ENCODE data around the gene BRMS1. TPM values are rescaled to one million over a fixed set of nuclear protein-coding genes. Genes with fewer than 3 reads are reported as not detected.
"Not testable (repeated sequence)": the region's sequence is repeated elsewhere in the genome, so short reads cannot be mapped to it uniquely, and the experiment has no call there.

Gene BRMS1
- total RNA-seq, 1 experiment from 2014 or later, result 95.8 TPM

DNA sequence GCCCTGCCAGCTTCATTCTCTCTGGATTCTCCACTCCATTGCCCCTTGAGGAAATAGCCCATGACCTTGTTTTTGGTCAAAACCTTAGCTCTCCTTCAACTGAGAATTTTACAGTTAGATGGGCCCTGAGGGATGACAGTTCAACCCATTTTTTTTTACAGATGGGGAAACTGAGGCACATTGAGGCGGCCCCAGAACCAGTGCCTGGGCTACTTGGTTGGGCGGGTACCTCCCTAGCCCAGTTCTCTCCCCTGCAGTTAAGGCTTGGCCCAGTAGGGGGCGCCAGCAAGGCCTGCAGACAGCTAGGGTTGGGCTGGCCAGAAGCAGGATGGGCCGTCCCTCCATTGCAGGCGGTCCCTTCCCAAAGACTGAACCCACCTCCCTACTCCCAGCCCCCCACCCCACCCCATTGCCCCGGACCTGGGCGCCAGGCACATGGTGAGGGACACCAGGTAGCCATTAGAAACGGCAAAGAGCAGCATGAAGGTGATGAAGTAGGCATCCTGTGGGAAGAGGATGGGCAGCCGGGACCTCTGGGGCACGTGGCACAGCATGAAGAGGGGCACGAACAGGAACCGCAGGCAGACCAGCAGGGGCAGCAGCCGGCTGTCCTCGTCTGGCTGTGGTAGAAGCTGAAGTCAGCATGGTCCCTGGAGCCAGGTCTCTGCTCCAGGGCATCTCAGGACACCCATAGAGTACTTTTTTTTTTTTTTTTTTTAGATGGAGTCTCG is 19.1 kb upstream of the BRMS1 start:
- no peak for DNase-seq (ENCODE audit: low spot score)

DNA sequence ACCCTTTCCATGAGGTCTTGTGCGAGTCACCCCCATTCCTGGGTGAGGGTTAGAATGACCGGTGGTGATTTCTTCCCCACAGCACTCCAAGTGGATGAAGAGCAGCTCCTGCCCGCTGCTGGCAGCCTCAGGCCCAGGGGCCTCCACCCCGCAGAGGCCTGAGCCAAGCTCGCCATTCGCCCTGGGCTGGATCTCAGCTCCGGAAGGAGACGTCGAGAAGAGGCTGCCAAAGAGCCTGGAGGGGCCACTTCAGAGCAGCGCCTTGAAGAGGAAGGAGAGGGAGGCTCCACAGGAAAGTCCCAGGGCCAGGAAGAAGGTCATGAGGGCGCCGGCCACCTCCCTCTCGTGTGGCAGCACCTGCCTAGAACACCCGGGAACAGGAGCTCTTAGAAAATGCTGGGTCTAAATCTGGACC is 18.3 kb upstream of the BRMS1 start:
- no peak for DNase-seq (ENCODE audit: low spot score)

DNA sequence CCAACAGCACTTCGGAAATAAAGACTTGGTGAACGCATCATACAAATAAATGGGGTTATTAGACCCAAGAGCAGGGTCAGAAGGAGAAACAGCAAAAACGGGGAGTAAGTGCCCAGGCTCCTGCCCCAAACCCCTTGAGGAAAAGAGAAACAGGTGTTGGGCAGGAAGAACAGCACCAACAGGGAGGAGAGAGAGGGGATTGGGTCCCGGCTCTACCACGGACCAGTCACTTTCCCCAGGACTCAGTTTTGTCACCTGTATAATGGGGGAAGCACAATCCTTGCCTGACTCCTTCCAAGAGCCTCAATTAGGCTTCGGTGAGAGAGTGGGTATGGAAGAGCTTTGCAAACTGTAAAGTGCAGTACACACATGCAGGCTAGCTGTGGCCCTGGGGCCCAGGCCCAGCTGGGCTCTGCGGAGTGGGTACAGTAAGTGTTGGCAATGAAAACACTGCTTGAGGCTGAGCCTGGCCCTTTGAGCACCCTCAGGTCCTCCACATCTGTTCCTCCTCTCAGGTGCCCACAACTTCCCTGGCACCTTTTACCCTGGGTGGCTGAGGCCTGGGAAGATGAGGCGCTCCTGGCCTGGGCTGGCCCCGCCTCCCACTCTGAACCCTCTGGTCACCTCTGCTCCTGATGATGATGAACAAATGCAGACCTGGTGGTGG is 17.7 kb upstream of the BRMS1 start:
- DNase-seq (ENCODE audit: low spot score), result no peak

DNA sequence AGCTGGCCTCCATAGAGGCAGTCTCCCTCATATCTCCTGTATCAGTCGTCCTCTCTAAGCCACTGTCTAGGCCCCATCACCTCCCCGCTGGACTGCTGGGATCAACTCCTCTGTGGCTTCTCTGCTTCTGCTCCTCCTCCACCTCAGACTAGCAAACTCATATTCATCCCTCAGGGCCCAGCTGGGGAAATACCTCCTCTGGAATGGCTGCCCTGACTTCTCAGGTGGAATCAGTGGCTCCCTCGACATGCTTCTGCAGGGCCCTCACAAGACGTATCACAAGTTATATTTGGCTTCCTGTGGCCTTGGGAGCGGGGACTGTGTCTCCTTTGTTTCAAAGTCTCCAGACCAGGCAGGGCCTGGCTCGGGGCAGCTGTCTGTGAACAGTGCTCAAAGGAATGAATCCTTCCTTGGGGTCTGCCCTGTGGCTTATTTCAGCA is 16.6 kb upstream of the BRMS1 start:
- no peak for DNase-seq (ENCODE audit: low spot score)

DNA sequence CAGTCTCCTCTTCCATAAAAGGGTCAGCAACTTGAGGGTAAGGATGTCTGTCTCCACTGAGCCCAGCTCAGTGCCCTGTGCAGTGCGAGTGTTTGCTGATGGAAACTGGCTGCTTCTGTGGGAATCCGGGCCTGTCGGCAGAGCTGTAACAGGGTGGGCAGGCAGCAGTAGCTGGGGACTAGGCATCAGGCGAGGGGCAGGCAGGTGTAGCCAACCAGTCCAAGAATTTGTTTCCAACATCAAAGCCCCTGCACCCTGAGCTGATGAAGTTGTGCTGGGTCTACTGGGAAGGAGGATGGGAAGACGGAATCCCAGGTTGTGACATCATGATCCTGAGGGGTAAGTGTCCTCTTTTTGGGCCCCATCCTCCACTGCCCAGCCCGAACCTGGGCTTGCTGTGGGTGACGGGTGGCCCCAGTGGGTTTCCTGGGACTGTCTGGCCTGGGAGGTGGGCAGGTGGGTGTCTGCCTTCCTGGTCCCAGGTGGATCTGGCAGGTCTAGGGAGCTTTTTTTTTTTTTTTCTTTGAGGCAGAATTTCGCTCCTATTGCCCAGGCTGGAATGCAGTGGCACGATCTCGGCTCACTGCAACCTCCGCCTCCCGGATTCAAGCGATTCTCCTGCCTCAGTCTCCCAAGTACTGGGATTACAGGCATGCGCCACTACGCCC is 15.6 kb upstream of the BRMS1 start:
- no peak for DNase-seq (ENCODE audit: low spot score)

DNA sequence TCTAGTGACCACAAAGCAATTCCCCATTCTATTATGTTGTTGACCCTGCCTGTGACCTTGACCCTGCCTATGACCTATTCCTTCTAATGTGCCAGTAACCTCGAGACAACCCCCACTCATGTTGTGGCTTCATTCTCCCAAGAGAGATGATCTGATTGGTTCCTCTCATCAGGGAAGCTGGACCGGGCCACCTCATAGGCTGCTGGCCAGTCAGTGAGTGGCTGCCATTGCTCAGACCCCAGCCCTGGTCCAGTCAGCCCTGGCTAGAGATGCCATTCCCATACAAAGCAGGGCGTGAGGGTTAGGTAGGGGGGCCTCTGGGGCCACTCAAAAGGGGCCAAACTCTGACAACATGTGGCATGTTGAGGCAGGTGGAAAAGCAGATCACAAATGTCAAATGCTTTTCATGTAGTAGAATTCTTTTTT is 14.8 kb upstream of the BRMS1 start:
- DNase-seq (ENCODE audit: low spot score), result no peak

DNA sequence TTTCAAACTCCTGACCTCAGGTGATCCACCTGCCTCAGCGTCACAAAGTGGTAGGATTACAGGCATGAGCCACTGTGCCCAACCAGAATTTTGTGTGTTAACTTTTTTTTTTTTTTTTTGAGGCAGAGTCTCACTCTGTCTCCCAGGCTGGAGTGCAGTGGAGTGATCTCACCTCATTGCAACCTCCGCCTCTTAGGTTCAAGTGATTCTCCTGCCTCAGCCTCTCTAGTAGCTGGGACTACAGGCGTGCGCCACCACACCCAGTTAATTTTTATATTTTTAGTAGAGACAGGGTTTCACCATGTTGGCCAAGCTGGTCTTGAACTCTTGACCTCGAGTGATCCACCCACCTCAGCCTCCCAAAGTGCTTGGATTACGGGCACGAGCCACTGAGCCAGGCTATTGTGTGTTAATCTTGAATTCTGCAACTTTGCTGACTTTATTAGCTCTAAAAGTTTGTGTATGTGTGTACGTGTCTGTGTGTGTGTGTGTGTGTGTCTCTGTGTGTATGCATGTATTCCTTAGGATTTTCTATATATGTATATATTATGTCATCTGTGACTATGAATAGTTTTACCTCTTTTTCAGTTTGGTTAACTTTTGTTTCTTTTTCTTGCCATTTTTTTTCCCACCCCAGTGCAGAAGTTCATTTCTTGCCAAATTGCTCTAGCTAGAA is 5.8 kb upstream of the BRMS1 start:
- not testable (repeated sequence) for DNase-seq (ENCODE audit: low spot score)

DNA sequence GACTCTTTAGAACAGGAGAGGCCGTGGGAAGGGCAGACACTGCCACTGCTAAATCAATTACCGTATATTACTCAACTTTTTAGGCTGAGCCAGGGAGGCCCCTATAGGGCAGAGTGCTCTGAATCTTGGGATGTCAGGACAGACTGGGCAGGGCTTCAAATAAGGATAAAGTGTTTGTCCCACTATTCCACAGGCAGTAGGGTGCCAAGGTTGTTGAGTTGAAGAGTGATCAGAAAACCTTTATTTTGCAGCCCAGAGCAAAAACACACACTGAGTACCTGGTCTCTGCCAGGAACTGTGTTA is 4.1 kb upstream of the BRMS1 start:
- no peak for DNase-seq (ENCODE audit: low spot score)

DNA sequence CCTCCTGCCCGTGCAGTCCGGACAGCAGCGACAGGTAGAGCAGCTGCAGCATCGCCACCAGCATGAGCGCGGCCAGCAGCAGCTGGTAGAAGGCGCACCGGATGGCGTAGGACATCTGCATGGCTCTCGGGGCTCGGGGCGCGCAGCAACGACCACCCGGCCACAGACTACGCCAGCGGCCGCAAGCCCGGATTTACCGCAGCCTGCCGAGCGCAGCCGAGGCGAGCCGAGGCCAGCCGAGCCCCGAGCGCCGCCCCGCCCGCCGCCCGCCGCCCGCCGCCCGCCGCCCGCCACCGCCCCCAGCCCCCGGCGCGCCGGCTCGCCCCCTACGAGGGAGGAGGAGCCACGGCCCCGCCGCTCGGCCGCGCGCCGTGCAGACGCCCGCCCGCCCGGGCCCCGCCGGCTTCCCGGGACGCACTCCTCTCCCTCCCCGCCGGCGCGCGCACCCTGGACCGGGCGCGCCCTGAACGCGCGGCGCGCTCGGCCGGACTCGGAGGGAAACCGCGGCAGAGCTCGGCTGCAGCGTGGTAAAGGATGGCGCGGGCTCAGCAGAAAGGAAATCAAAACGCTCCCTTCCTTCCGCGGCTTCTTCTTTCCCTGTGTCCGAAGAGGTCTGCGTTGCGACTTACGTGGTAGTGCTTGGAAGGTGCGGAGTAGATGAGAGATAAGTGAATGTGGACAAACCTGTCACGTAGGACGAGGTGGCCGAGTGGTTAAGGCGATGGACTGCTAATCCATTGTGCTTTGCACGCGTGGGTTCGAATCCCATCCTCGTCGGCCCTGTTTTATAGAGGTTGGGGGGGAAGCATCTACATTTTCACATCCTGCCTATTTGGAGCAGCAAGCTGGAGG is 2.7 kb upstream of the BRMS1 start, which contains the start of gene B4GAT1:
Gene B4GAT1, minus strand, starts transcription at position 205 of the 852 bp plus-strand sequence. Its CDS starts 84 bp downstream, at position 121.
- DNase-seq (ENCODE audit: low spot score), result peak; percentile 93

DNA sequence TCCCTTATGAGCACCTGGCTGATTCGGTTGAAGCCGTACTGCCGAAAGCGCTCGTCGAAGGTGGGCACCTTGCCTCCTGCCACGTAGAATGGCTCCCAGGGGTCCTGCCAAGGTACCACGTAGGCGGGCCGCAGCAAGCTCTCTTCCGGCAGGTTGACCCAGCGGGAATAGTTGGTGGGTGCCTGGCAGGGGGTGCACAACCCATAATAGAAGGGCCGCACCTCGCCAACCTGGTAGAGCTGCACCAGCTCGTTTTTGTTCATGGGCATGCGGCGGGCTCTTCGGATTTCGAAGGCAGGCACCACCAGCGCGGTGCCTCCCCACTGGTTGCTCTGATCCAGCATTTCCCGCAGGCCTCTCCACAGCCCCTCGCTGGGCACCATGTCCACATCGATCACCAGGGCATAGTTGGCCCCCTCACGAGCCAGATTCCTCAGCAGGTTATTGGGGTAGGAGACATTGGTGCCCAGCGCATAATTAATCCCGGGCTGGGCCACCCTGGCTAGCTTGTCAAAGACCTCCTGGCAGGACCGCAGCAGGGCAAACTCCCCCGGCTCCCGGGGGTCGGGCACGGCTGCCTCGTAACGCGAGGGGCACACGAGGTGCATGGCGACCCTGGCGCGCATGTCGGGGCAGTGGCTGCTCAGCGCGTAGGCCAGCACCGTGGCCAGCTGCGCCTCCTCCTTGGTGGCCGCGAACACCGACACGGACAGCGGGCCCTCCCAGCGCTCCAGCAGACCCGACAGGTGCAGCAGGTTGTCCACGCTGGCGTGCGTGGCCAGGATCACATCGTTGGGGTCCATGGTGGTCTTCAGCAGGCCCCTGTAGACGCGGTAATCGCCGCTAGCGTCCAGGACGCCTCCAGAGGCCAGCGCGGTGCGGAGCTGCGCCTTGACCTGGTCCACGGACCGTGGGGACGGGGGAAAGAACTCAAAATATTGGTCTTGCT is 1.8 kb upstream of the BRMS1 start:
- DNase-seq (ENCODE audit: low spot score), result no peak

DNA sequence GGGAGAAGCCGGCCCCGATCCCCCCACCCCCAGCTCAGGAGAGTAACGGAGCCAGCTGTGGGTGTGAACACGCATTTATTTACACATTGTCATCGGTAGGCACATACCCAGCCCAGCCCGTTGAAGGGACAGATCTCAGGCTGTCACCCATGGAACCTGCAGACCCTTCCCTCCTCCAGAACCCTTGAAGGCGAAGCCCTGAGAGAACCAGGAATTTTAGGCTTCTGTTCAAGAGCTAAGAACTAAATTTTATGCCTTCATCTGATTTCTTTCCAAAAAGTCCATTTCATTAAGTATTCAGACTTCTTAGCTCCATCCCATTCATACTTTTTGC is 379 bp upstream of the BRMS1 start:
- no peak for DNase-seq (ENCODE audit: low spot score)

DNA sequence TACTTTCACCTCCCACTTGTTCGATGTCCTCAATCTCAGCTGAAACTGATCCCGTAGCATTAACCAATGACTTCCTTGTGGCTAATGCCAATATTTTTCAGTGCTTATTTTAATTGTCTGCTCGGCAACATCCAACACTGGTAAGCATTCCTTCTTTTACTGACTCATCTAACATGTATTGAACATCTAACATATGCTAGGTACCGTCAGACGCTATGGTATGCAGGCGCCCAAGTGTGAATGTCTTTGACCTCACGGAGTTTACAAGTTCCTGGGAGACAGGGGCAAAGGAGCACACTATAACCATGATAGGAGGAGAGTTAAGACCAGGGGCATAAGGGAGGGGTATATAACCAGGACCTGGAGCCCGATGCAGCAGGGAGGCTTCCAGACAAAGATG is 1.7 kb downstream of the BRMS1 start:
- DNase-seq (ENCODE audit: low spot score), result no peak

DNA sequence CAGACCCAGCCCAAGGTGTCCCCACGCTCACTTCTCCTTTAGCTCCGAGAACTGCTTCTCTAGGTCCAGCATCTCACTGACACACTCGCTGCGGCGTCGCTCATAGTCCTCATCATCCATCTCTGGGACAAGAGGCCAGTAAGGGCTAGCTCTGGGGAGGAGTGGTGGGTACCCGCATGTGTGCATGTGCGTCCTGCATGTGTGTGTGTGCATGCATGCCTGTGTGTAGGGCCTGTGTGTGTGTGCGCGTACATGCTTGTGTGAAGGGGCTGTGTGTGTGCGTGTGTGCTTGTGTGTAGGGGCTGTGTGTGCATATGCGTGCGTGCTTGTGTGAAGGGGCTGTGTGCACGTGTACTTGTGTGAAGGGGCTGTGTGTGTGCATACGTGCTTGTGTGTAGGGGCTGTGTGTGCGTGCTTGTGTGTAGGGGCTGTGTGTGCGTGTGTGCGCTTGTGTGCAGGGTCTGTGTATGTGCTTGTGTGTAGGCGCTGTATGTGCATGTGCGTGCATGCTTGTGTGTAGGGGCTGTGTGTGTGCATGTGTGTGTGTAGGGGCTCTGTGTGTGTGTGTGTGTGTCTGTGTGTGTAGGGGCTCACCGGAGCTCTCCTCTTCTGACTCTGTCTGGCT is 3.3 kb downstream of the BRMS1 start:
- no peak for DNase-seq (ENCODE audit: low spot score)

DNA sequence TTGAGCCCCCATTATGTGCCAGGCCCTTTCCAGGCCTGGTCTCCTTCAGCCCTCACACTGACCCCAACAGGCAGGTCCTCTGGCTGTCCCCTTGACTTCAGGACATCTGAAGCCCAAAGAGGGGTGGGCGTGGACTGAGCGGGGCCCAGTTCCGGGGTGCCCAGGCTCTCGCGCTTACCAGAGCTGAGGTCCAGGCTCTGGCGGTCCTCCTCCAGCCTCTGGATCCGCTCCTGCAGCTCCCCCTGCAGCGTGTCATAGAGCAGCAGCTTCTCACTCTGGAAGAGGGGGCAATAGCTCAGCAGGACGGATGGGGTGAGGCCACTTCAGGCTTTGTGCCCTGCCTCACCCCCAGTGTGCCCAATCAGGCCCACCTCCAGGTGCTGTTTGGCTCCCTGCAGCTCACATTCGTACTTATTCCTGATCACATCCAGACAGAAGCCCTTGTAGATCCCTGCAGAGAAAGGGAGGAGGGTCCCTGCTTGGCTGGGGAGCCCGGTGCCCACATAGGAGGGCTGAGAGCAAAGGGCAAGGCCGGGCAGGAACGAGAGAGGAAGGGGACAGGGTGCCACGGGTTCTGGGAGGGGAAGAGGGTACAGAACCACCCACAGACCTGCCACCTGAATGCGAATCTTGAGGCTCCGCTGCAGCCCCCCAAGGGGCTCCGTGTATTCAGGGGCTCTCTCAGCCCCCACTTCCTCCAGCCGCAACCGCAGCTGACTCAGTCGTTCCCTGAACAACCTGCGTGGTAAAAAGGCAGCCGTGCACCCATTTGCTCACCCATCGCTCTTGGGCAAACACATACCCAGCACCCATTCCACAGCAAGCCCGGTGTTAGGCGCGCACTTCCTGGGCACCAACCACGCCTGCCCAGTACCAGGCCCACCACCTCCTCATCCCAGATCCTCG is 4.1 kb downstream of the BRMS1 start:
- no peak for DNase-seq (ENCODE audit: low spot score)

DNA sequence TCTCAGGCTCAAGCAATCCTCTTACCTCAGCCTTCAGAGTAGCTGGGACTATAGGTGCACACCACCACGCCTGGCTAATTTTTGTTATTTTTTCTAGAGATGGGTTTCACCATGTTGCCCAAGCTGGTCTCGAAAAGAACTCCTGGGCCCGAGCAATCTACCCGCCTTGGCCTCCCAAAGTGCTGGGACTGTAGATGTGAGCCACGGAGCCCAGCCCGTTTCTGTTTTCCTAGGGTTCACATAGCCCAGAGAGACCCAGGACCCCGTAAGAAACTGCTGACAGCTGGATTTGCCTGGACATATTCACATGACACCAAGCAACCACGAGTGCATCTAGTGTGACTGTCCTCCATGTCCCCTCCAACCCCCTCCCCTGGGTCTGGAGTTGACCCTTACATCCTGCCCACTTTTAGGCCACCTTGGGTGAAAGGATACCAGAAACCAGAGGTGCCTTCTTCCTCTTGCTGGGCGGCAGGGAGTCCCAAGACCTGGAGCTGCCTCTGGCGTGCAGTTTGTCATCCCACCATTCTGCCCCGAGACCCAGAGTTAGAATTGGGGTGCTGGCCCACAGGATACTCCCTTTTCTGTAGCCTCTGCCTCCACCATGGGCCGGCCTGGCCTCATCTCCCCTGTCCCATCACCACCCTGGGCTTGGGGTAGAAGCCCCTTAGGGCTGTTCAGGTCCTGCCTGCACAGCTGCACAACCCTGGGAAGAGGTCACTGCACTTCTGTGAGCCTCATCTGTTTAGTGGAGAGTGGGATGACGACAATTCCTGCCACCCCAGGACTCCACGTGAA is 5.0 kb downstream of the BRMS1 start:
- DNase-seq (ENCODE audit: low spot score), result no peak

DNA sequence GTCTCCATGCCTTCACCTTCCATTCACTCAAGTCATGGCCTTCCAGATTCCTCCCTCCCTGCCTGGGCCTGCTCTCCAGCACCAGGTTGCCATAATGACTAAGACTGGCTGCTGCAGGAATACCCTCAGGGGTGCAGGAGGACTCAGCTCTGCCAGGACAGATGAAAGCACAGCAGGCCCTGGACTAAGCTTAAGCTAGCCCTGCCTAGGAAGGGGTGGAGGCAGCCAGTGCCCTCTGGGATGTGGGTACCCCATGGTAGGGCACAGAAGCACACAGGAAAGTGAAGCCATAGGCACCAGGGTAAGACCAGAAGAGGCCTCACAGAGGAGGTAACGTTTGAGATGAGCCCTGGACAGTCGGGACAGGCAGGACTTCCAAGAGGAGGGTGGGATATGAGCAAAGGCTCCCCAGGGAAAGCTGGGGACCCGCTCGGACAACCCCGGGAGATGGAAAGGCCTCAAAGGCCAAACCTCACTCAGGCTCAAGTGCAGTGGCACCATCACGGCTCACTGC is 5.7 kb downstream of the BRMS1 start:
- DNase-seq (ENCODE audit: low spot score), result no peak

DNA sequence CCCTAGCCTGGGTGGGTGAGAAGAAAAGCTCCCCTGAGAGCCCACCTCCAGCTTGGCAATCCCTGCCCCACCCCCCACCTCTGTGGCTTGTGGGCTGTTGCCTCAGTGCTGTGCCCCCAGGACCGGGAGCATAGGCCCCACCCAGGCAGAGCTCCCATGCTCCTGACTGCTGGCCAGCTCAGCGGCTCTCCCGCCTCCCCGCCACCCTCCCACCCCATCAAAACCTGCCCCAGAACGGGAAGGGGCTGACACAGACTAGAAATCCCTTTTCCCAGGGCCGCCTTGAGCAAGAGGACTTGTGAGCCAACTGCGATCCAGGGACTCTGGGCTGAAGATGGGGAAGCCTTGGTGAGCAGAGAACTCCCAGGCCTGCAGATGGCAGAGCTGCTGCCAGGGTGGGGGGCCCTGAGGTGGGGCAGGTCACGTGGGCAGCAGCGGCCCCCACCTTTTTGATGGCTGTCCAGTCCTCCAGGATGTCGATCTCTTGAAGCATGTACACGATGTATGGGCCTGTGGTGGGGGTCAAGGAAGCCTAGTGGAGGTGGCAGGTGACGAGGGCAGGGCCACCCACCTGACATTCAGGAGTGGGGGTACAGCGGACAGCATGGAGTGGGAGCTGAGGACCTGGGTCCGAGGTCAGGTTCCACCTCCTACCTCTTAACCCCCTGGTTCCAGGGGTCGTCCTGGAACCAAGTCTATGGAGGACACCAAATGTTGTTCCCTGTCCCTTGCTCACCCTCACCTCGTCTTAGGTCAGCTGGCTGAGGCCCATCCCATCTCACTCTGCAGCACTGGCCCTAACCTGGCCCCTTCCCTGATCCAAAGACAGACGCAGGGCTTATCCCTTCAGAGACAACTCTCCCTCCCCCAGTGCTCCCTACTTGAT is 6.4 kb downstream of the BRMS1 start:
- DNase-seq (ENCODE audit: low spot score), result no peak
